ENCODE results near the gene ATOSB. TPM values are rescaled to one million over a fixed set of nuclear protein-coding genes. Genes with fewer than 3 reads are reported as not detected.

The ATOSB gene
- total and polyA plus RNA-seq, 2 of the 8 experiments (the other 6 are each of a cell fraction or from before 2014, with no cell fraction given), result 6.9 to 10.4 TPM

DNA sequence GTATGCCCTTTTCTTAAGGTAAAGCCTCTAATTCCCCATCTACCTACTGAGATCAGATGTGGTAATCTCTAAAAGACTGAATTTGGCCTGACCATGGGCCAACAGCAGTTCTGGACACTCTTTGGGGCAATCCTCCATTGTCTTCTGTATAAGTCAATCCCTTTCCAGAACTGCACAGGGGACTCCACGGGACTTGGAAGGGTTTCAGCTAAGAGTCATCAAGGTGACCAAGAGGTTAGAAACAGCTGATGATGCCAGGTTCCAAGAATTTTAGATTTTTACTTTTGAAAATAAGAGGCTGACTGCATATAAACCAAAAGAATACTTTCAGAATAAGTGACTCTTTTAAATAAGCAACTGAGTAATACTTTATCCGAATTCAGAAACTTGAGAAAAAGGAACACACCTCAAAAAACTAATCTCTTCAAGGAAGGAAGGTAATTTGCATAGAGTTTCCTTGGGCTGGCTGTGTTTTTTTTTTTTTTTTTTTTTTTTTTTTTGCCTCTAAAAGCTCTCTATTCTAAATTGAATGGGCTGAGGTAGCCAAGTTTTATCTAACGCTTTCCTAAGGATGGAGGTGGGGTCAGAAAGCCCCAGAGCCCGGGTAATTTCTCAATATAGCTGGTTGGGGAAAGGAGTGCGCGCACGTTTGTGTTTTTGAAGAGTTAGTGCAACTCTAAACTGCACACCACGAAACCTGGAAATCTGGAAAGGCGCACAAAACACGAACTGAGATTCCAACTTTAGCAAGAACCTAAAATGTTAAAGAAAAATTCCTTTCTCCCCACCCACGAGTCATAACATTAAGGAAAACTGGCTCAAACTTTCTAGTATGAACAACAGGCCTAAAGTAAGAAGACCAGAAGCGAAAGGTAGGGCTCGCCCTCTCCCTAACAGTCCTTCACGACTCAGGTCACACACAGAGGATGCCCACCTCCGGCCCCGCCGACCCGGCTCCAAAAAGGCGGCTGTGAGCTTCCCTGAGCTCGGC lies 44.5 kb downstream of the ATOSB start:
- Histone ChIP-seq H2BK5ac (ENCODE audit: low read depth, low read length) (peak overlapping the region; percentile 87), H3K4ac (replicated peaks; ENCODE audit: insufficient read length, low read depth, low read length) (no peak overlapping the region), H4K20me1 (replicated peaks in 1 of 2; ENCODE audit: control insufficient read depth in 1 of 2, insufficient read depth in 2 of 2, low read length in 2 of 2) (peaks cover 19 to 35% of the 10 kb centered on the region in 2 experiments), H3K79me2 (ENCODE audit: control insufficient read depth in 1 of 2, insufficient read depth in 2 of 2, low read length in 2 of 2) (peaks cover 38 to 53% of the 10 kb centered on the region in 2 experiments), H2BK12ac (ENCODE audit: low read depth, low read length) (no peak overlapping the region), H2BK120ac (replicated peaks; ENCODE audit: low read depth, low read length) (no peak overlapping the region), H3K27ac (ENCODE audit: low read depth, low read length) (peak overlapping the region; percentile 93; the same call in 1 of the 2 replicates), H3K9me3 (ENCODE audit: insufficient read depth in 2 of 2, low read depth in 1 of 2, low read length in 1 of 2) (no peaks in the 10 kb centered on the region), H3K23me2 (ENCODE audit: low read depth, low read length) (peaks cover 3% of the 10 kb centered on the region; the same call in 1 of the 2 replicates), H2AK5ac (ENCODE audit: low read depth, low read length) (no peak overlapping the region), H3K9ac (replicated peaks in 1 of 4; ENCODE audit: extremely low read depth in 1 of 4, low read depth in 3 of 4, low read length in 3 of 4) (peak overlapping the region; percentile 86 to 99 (median 93)), H3K56ac (replicated peaks; ENCODE audit: insufficient read length, low read depth, low read length) (peak overlapping the region; percentile 78), H3K79me1 (ENCODE audit: low read depth, low read length) (peaks cover 3% of the 10 kb centered on the region; the same call in 1 of the 2 replicates), H2AFZ (ENCODE audit: low read length) (no peak overlapping the region), H3K36me3 (ENCODE audit: control insufficient read depth in 2 of 4, insufficient read depth in 4 of 4, low read length in 3 of 4) (peaks cover 24 to 51% (median 46%) of the 10 kb centered on the region in 4 experiments), H4K91ac (replicated peaks; ENCODE audit: insufficient read length, low read length) (peak overlapping the region; percentile 19), H3K4me2 (ENCODE audit: insufficient read depth in 1 of 2, low read depth in 2 of 2, low read length in 2 of 2) (peak overlapping the region; percentile 85 to 86), H3K4me1 (replicated peaks in 1 of 4; ENCODE audit: control insufficient read depth in 3 of 4, insufficient read depth in 4 of 4, low read length in 3 of 4) (peaks cover 4 to 12% (median 7%) of the 10 kb centered on the region in 4 experiments), H2BK15ac (ENCODE audit: low read length) (no peak overlapping the region), H3K27me3 (replicated peaks in 1 of 4; ENCODE audit: control insufficient read depth in 3 of 4, extremely low read depth in 1 of 4, insufficient read depth in 3 of 4, low read length in 3 of 4) (no peaks in the 10 kb centered on the region), H3K18ac (ENCODE audit: extremely low read depth, low read length) (no peak overlapping the region), H2BK20ac (ENCODE audit: low read length) (no peak overlapping the region), H4K8ac (ENCODE audit: extremely low read depth, insufficient read depth, low read length) (peak overlapping the region; percentile 94; the same call in 1 of the 2 replicates), H3K4me3 (ENCODE audit: extremely low read depth in 1 of 4, insufficient read depth in 2 of 4, low read depth in 3 of 4, low read length in 4 of 4) (peak overlapping the region; percentile 75 to 94 (median 87)), H3K14ac (ENCODE audit: insufficient read length) (no peak overlapping the region), H4K5ac (ENCODE audit: insufficient read length, low read depth, low read length) (peak overlapping the region; percentile 18), H3K23ac (ENCODE audit: insufficient read length) (no peak overlapping the region)
- 6% methylated on average over 20 of the region's 20 CpGs; no CpG with 5 or more reads in 1 of the 2 experiments for WGBS, 2 experiments (ENCODE audit: extremely low coverage in 1 of 2, insufficient coverage in 1 of 2, insufficient read length in 1 of 2, insufficient replicate concordance in 2 of 2, low coverage in 1 of 2, low lambda C conversion rate in 2 of 2, missing lambda C conversion rate in 1 of 2)
- TF ChIP-seq TBP (IDR thresholded peaks at IDR 0.05; ENCODE audit: low read depth, low read length), result no peak
- no peak for TF ChIP-seq ATF3 (IDR thresholded peaks at IDR 0.05; ENCODE audit: insufficient read depth, low read depth, low read length)
- no peak for TF ChIP-seq KDM4A (IDR thresholded peaks at IDR 0.05; ENCODE audit: low read depth, low read length, severe bottlenecking)
- peak; percentile 56 for TF ChIP-seq SAP30 (IDR thresholded peaks at IDR 0.05; ENCODE audit: insufficient read depth, insufficient replicate concordance, low read length)
- no peak for TF ChIP-seq POU5F1 (IDR thresholded peaks at IDR 0.05; ENCODE audit: low read depth, low read length)
- no peak for TF ChIP-seq MAFK (IDR thresholded peaks at IDR 0.05; ENCODE audit: low read depth, low read length)
- DNase-seq (ENCODE audit: low read depth in 1 of 2, low spot score in 2 of 2), result no peak
- CTCF ChIA-PET (ENCODE audit: partially characterized antibody), result interaction anchor here (0.6 to 4.4 kb wide), 10 partner anchors 9 to 171 kb away, joined by 3 to 15 read pairs (median 4); partner anchors contain the start of genes FANCG and PIGO
- FAIRE-seq, result no peak
- POLR2A ChIA-PET (ENCODE audit: partially characterized antibody), result interaction anchor here (0.6 to 17.6 kb wide), 32 partner anchors 9 to 1881 kb away, joined by 3 to 440 read pairs (median 6); partner anchors contain the start of genes ATOSB, CCDC107, DNAJB5 and FANCG

All from H1 (cell line).